Esophagus mucosa (tissue), 1 donor: ENCODE data around the gene SLC38A2. TPM values are rescaled to one million over a fixed set of nuclear protein-coding genes. Genes with fewer than 3 reads are reported as not detected.

Source experiments
- ATAC-seq: fragments of 200-7000 bp; cut with Tn5 transposase; one replicate; pipeline ENCODE4 v1.9.1; 2020
- total RNA-seq: library from RNA; stranded (reverse); gene quantifications from one replicate; pipeline ENCODE4 v1.2.4, GENCODE V29; 2023
- donor health status: DM: yes; HTN: yes; CAD: no.

SLC38A2 gene
- total RNA-seq, 1 donor from 2014 or later, result 245 TPM

- no peak for ATAC-seq
Observed at GRCh38 chr12:46374310-46374709, 1.7 kb upstream of the SLC38A2 start.

DNA sequence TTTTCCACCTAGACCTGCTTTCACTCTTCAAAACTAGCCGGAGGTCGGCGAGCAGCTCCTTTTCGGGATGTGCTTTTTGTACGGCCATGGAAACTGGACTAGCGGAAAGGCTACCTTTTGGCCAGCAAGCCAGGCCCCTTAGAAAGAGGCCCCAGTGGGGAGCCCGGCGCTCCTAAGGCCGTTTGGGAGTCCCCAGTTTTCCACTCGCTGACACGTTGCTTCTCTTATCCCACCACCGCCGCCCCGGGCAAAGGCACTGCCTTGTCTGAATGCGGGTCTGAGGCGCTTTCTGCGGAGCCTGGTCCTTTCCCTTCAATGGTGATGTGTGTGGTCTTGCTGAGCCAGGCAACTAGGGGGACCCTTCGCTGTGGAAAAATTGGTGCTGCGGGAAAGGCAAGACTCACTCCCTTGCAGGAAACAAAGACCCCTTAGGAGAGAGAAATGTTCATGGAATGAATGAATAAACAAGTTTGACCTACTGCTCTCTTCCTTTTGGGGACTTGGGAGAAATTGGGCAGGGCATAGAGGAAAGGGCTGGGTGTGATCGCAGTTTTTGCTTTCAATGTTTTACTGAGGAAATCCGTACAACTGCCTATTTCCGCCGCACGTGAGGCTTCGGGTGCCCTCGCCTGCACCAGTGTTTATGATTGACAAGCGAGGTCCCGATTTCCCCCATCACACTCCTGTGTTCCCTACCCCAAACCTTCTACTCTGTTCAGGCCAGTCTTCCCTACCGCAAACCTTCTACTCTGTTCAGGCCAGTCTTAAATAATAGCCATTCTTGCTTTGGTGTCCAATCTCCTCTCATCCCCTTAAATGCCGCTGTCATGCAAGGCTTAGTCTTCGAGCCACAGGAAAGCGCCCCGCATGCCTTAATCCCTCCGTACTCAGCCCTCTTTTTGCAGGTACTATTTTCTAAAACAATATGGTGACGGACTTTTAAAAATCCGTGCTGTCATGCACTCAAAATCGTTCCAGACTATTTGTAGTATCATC is 1.0 kb upstream of the SLC38A2 start:
- ATAC-seq, result no peak

GRCh38 chr12:46371718-46372543 is 642 bp downstream of the SLC38A2 start:
- ATAC-seq, result peak; percentile 51

GRCh38 chr12:46370792-46371717 is 1.5 kb downstream of the SLC38A2 start:
- ATAC-seq, result peak; percentile 63

DNA sequence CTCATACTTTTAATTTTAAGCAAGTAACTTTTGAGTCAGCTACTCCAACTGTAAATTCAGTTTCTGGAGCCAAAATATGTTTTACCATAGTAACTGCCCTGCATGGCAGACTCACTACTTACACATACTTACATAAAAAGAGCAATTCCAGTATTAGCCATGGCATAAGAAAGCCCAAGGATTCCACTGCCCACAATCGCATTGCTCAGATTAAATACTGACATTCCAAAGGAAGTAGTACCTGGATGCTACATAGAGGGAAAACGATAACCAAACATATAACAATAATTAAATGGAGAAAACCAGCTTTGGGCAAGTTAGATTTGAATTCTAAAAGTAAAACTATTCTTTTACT is 2.2 kb downstream of the SLC38A2 start:
- no peak for ATAC-seq

GRCh38 chr12:46369474-46370379 is 2.8 kb downstream of the SLC38A2 start:
- no peak for ATAC-seq

DNA sequence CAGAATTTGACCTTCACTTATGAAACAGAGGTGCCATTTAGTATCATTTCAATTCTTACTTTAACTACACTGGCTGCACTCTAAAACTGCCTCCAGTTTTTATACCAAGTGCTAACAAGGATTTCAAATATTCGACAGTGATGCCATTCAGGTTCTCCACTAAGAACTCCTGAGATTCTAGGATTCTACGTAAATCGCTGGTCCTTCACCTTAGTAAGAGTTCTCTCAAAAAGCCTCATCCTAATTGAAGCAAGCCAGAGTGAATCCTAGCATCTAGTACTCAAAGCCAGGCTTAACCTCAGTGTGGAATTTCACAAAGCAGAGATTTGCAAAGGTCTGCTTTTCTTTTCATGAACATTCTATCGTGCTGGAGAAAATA is 3.5 kb downstream of the SLC38A2 start:
- no peak for ATAC-seq

DNA sequence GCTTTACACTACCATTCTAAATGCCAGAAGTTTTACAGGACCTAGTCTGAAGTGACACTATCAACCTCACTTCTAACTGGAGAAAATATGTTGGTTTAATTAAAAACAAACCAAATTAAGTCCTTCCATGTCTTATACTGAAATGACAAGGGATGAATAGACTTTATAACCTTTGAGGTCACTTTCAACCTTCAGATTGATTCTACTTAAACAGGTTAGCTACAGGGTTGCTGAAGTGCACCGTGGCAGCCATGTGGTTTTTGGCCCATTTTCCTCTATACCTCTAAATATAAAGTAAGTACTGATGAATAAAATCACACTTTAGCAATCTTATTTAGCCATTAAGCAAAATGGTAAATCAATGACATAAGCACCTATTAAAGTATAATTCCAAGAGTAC is 3.9 kb downstream of the SLC38A2 start:
- ATAC-seq, result no peak

DNA sequence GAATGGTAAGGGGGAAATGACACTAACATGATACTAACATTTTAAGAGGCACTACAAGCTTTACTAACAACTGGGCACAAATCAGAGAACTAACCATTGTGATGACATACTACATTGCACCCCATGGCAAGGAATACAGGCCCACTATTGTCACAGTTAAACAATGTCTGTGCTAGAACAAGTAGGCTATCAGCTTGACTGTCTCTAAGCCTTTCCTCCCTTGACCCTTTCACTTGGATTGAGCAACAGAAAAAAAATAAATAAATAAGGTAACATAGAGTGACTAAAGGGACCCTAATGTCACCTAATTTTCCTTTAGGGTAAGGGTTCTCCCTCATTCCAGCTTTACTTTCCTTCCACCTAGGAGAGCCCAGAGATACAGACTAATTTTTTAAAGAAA is 4.4 kb downstream of the SLC38A2 start:
- no peak for ATAC-seq

DNA sequence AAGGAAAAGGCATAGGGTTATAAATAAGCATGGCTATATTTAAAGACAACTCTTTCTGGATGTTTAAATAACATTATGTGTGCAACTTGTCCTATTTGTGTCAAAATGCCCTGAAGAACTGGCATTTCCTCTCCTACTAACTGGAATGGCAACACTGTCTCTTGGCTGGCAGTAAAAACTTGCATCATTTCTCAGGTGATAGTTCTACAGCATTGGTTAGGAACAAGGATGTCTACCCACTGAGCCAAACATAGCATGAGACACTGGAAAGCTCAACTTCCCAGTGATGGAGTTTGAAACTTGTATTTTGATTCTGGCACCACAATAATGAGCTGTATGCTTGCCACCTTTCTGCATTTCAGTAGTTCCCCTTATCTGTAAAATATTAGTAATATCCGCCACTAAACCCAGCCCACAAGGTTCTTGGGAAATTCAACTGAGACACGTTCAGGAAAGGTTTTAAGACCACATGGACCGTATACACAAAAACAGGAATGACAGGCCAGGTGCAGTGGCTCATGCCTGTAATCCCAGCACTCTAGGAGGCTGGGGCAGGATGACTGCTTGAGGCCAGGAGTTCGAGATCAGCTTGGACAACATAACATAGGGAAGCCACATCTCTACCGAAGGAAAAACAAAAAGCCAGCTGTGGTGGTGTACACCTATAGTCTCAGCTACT is 5.1 kb downstream of the SLC38A2 start:
- ATAC-seq, result no peak

DNA sequence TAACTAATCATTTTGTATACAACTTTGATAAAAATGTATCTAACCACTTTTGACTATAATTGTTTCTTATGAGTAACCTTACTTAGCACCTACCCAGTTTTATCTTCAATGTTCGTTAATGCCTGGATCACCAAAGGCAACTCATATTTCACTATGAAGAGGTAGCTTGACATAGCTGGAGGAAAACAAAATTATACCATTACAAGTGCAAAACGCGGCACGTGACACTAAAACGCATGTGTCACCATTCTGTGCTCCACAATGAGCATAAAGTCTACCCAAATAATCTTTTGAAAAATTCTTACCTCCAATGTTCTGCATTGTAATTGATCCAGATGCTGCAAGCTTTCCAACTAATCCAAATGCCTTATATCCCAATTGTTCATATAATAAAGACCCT is 5.8 kb downstream of the SLC38A2 start:
- ATAC-seq, result no peak

DNA sequence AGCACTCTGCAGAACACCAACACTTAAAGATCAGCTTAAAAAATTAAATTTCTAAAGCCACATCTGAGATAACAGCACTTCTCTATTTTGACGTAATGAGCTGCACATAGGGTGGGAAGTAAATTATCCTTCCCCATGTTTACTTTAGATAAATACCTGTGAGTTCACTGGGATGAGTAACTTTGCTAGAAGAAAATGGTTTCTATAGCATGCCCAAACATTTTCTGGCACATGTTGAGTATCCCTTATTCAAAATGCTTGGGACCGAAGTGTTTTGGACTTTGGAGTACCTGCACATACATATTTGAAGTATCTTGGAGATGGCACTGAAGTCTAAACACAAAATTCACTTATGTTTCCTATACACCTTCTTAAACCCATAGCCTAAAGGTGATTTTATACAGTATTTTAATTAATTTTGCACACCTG is 6.6 kb downstream of the SLC38A2 start:
- ATAC-seq, result no peak

- ATAC-seq, result peak; percentile 4
Observed at GRCh38 chr12:46364777-46365580, 7.6 kb downstream of the SLC38A2 start.

DNA sequence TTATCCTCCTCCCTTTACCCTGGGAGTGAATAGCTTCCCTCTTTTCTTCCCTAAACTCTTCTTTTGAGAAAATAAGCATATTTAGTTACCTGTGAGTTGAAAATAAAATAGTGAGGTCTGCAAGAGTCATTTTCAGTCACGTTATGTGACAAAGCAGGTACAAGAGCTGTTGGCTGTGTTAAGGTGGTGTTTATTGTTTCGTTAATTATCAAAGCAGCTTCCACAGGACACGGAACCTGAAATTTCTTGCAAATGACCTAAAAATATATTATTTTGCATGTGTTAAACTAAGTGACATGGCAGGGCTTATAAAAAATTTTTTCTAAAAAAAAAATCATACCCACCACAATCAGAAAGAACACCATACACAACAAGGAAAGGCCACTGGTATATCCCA is 8.3 kb downstream of the SLC38A2 start:
- no peak for ATAC-seq

DNA sequence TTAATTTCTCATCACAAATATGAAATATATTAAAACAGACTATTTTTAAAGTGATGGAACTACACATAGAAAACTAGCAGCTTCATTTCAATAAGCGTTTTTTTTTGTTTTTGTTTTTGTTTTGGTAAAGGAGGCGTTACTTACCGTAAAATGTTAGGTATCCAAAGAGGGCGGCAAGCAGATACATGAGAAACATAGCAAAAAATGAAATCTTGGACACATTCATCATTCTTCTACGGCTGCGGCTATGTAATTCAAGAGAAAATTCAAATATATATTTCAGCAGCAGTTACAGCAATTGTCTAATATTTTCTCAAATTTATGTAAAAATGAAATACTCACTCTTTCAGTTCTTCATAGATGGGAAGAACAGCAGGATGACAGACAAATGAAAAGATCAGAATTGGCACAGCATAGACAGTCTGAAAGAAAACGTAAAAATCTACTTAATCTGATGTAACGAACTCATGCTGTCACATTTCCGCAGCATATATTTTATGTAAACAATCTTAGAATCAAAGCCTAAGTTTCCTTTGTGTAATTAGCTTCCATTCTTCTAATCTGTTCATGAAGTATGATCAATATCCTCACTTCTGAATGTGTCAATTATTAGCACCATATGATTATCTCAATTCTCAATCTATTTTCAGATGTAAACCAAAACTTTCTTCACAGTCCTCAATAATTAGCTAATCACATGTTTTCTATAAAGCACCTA is 8.8 kb downstream of the SLC38A2 start:
- no peak for ATAC-seq

DNA sequence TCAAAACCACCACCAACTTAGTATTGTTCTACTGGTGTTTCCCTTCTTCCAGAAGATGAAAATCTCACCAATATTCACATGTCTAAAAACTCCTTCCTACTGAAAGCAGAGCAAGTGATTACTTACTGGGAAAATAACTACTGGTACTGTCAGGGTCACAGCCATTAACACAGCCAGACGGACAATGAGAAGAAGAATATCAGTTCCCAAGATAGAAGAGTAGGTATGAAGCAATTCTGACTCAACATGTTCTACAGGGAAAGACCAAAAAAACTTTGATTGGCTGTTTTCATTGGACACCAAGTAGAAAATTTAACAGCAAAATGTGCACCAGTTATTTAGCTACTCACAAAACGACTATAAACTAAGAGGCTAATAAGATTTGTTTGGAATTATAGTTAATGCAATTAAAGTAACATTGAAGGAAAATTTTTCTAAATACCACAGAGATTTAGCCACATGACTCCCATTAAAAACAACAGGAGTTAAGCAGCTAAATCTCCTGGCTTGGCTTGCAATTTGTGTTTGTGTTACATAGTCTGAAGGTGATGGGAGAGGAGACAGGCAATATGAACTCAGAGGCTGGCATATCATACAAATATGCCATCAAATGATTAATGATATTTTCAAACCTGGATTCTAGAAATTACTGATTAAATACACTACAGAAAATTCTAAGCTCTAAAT is 9.5 kb downstream of the SLC38A2 start:
- no peak for ATAC-seq

DNA sequence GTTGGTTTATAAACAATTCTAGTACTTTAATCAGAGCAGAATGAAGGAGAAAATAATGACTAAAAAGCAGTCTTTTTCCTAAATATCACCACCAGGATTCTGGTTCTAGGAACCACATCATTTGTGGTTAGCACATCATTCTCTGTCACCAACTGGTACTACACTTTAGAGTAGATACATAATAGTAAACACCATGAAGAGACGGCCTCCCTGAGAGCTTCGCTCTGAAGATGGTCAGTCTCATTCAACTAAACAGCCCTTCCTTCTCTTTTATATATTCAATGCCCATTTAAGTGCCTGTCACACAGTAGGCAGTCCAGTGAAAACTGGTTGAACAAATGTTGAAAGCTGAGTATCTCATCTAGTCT is 10.9 kb downstream of the SLC38A2 start:
- ATAC-seq, result no peak

GRCh38 chr12:46360908-46361666 is 11.5 kb downstream of the SLC38A2 start:
- no peak for ATAC-seq
